Glutamatergic neuron (in vitro differentiated cells): Measurements from ENCODE around the gene PFDN5. TPM values are rescaled to one million over a fixed set of nuclear protein-coding genes. Genes with fewer than 3 reads are reported as not detected.
A peak's percentile ranks its signal among the peaks of the same experiment; 100 is the strongest.

Experiments used
- DNase-seq: peaks from one replicate; pipeline ENCODE4 v3.0.0; 2022
- H3K27ac Mint-ChIP-seq: one replicate; pipeline ENCODE4 v1.8.0; 2020; ENCODE audit warnings: mild to moderate bottlenecking, mixed read lengths, inconsistent platforms; ENCODE audit not compliant: unreplicated experiment
- H3K27me3 Mint-ChIP-seq: one replicate; pipeline ENCODE4 v1.8.0; 2020; ENCODE audit warnings: mild to moderate bottlenecking, moderate library complexity, mixed read lengths, inconsistent platforms; ENCODE audit not compliant: unreplicated experiment
- H3K36me3 Mint-ChIP-seq: one replicate; pipeline ENCODE4 v1.8.0; 2020; ENCODE audit warnings: mild to moderate bottlenecking, mixed read lengths, inconsistent platforms; ENCODE audit not compliant: unreplicated experiment
- H3K4me1 Mint-ChIP-seq: one replicate; pipeline ENCODE4 v1.8.0; 2020; ENCODE audit warnings: mild to moderate bottlenecking, low read depth, mixed read lengths, inconsistent platforms; ENCODE audit not compliant: unreplicated experiment
- H3K4me3 Mint-ChIP-seq: one replicate; pipeline ENCODE4 v1.8.0; 2020; ENCODE audit warnings: mild to moderate bottlenecking, mixed read lengths, inconsistent platforms; ENCODE audit not compliant: unreplicated experiment
- H3K9me3 Mint-ChIP-seq: one replicate; pipeline ENCODE4 v1.8.0; 2020; ENCODE audit warnings: mild to moderate bottlenecking, moderate library complexity, mixed read lengths, inconsistent platforms; ENCODE audit not compliant: unreplicated experiment
- CTCF ChIP-seq: fragments of 200-600 bp; sonication (generic); IDR thresholded peaks from one replicate; pipeline ENCODE4 v1.5.0; 2021; ENCODE audit not compliant: partially characterized antibody, unreplicated experiment
- total RNA-seq: library from RNA; stranded (reverse); fragmentation: NEBNext Ultra II Directional; extraction: Animal tissue kit (Norgen Biotek cat#: 25700); gene quantifications from one replicate; pipeline ENCODE4 v1.2.1, GENCODE V29; 2021; ENCODE audit not compliant: unreplicated experiment

PFDN5 gene
- total RNA-seq, 1 donor from 2014 or later: 292 TPM

DNA sequence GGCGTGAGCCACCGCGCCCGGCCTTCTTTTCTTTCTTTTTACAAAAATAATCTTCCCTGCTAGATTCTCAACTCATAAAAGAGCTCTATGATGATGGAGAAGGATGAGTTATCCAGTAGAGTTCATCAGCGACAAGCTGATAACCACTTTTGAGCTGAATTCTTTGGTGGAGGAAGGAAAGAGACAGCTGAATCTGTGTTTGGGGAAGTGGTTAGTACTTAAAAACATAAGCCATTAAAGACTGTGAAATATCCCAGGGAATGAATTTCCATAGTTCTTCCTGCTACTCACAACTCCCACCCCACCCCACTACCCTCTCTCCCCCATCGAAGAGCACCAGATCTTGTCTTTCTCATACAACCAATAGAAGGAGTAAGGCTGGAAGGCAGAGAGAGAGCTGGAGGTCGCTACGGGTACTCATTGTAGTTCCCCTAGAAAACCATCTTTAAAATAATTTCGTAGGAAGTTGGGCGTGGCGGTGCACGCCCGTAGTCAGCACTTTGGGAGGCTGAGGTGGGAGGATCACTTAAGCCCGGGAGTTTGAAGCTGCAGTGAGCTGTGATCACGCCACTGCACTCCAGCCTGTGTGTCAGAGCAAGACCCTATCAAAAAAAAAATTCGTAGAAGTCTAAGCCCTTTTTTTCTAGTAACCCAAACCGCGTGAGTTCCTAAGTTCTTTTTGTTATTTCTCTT is 27.9 kb upstream of the PFDN5 start:
- Mint-ChIP-seq H3K27me3 (no peaks in the 10 kb centered on the region), H3K4me3 (peak overlapping the region; percentile 100), H3K27ac (no peak overlapping the region), H3K36me3 (no peaks in the 10 kb centered on the region), H3K9me3 (no peaks in the 10 kb centered on the region), H3K4me1 (peaks cover 6% of the 10 kb centered on the region)
- TF ChIP-seq CTCF: peak; percentile 12
- DNase-seq: no peak

DNA sequence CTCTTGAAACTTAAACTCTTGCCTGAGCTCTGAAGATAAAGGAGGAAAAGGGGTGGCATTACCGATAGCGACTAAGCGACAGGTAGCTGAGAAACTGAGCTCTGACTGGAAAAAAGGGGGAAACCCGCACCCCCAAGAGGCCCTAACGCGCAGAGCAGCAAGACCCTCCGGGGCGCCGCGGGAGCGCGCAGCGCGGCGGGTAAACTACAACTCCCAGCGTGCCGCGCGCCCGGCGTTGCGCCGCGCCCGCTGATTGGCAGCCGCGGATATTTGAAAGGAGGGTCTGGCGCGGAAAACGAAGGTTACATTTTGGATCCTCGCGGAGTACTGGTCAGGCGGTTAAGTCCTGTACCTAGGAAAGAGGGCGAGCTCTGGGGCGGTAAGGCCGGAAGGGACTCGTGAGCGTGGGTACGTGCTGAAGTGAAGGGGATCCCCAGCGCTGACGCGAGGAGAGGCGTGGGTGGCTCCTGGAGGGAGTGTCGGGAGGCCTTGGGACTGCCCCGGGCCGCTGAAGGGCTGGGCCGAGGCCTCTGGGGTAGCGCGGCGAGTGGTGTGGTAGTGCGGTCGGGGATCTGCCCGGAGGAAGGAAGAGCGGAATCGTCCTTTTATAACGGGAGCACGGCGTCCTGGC is 27.2 kb upstream of the PFDN5 start, which contains the start of gene ESPL1:
Gene ESPL1 (plus strand): TSS at position 301 of the 631 bp plus-strand sequence. CDS start 468 bp downstream, outside the sequence.
- no peaks in the 10 kb centered on the region for H3K27me3 Mint-ChIP-seq
- peak within 1 kb of the TSS; percentile 100 for H3K4me3 Mint-ChIP-seq
- no peaks in the 10 kb centered on the region for H3K36me3 Mint-ChIP-seq
- DNase-seq: peak; percentile 65
- peaks cover 6% of the 10 kb centered on the region for H3K4me1 Mint-ChIP-seq
- no peaks in the 10 kb centered on the region for H3K9me3 Mint-ChIP-seq
- no peak within 1 kb of the TSS for H3K27ac Mint-ChIP-seq
- TF ChIP-seq CTCF: no peak

DNA sequence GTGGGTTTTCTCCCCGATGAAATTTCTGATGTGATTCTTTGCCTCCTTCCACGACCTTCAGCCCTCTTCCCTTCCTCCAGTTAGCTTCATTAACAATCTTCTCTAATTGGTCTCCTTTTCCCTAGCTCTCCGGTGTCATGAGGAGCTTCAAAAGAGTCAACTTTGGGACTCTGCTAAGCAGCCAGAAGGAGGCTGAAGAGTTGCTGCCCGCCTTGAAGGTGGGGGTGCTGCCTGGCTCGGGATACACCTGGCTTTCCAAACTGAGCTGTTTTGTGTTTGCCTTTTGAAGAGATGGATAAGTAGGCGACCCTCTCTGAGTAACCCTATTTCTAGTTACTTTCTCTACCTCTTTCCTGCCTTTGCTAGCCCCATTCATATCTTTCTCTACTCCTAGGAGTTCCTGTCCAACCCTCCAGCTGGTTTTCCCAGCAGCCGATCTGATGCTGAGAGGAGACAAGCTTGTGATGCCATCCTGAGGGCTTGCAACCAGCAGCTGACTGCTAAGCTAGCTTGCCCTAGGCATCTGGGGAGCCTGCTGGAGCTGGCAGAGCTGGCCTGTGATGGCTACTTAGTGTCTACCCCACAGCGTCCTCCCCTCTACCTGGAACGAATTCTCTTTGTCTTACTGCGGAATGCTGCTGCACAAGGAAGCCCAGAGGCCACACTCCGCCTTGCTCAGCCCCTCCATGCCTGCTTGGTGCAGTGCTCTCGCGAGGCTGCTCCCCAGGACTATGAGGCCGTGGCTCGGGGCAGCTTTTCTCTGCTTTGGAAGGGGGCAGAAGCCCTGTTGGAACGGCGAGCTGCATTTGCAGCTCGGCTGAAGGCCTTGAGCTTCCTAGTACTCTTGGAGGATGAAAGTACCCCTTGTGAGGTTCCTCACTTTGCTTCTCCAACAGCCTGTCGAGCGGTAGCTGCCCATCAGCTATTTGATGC is 26.4 kb upstream of the PFDN5 start:
- Mint-ChIP-seq H3K36me3 (no peaks in the 10 kb centered on the region), H3K27me3 (no peaks in the 10 kb centered on the region), H3K4me1 (peaks cover 6% of the 10 kb centered on the region), H3K9me3 (no peaks in the 10 kb centered on the region), H3K4me3 (peak overlapping the region; percentile 100), H3K27ac (no peak overlapping the region)
- DNase-seq: no peak
- TF ChIP-seq CTCF: no peak

DNA sequence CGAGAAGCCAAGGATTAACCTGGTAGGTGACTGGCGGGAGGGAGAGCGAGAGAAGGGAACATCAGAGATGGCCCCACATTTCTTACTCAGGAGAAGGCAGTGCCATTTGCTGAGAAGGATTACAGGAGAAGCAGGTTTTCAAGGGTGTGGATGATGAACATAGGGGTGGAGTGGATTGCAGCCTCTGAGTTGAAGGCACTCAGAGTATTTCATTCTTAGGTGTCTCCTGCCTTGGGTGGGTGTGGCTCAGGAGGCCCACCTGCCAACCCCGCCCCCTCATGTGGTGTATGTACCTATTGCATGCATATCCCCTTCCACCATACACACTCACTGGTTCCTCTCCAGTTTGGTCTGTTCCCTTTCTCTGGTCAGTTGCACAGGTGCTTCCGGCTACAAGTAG is 20.9 kb upstream of the PFDN5 start:
- no peak for TF ChIP-seq CTCF
- Mint-ChIP-seq H3K4me3 (no peak overlapping the region), H3K4me1 (no peaks in the 10 kb centered on the region), H3K36me3 (no peaks in the 10 kb centered on the region), H3K27ac (no peak overlapping the region), H3K9me3 (peaks cover 2% of the 10 kb centered on the region), H3K27me3 (peaks cover 2% of the 10 kb centered on the region)
- no peak for DNase-seq
